ENCODE results near the gene CHTOP.
"Not testable (repeated sequence)": the region's sequence is repeated elsewhere in the genome, so short reads cannot be mapped to it uniquely, and the experiment has no call there.

The CHTOP gene

DNA sequence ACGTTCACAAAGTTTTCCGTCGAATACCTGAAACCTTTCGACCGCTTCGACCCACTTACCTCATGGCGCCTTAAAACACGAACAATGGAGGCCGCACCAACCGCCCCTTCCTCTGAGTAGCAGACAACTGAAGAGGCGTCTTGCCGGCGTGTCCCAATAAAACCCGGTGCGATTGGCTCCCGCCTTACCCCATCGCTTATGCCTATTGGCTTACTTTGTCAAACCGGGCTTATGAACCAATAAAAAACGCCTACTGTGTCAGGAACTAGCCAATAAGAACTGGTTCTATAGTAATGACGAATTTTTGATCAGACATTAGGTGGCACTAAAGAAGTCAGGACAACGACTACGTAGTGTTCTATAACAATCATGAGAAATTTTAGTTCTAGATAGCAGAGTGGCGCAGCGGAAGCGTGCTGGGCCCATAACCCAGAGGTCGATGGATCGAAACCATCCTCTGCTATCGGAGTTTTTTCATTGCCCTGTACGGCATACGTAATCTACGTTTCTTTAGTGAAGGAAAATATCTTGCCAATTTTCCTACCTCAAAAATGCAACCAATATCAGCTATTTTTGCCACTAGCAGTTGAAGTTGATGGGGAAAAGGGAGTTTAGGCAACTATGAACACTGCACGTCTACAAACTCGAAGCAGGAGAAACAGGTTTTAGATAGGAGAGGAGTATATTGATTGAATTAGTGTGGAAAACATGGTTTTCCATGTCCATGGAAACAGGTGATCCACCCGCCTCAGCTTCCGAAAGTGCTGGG, 37.2 kb downstream of the CHTOP start, which contains the start of gene ILF2:
TSS of gene ILF2 (minus strand) at position 135 of the 769 bp plus-strand sequence. CDS start at position 64, 71 bp downstream.
- Histone ChIP-seq H3K23ac (ENCODE audit: low read length in 2 of 2) (peak within 1 kb of the TSS in 1 of 2 experiments; percentile 40), H4K8ac (ENCODE audit: low read length) (peak within 1 kb of the TSS; percentile 87), H3K4me3 (ENCODE audit: insufficient read depth in 1 of 2, low read depth in 1 of 2, low read length in 2 of 2) (peak within 1 kb of the TSS; percentile 93 to 99), H2BK120ac (ENCODE audit: low read depth, low read length) (no peak within 1 kb of the TSS), H3K18ac (ENCODE audit: low read depth in 1 of 2, low read length in 2 of 2) (peak within 1 kb of the TSS in 1 of 2 experiments; percentile 73), H2AFZ (ENCODE audit: low read depth, low read length) (no peak within 1 kb of the TSS), H3K27ac (ENCODE audit: low read length, poor library complexity, severe bottlenecking) (peak within 1 kb of the TSS; percentile 75), H2BK12ac (ENCODE audit: low read length in 2 of 2) (peak within 1 kb of the TSS in 1 of 2 experiments; percentile 31), H2BK5ac (ENCODE audit: low read depth, low read length, poor library complexity, severe bottlenecking) (no peak within 1 kb of the TSS), H3K9me3 (ENCODE audit: control insufficient read depth, low read length) (no peaks in the 10 kb centered on the region), H3K4ac (ENCODE audit: low read depth in 1 of 2, low read length in 2 of 2) (peak within 1 kb of the TSS; percentile 13 to 96), H3K79me1 (replicated peaks; ENCODE audit: low read length, poor library complexity, severe bottlenecking) (peaks cover 12% of the 10 kb centered on the region), H3K4me2 (ENCODE audit: low read length, poor library complexity, severe bottlenecking) (peak within 1 kb of the TSS; percentile 95), H3K36me3 (ENCODE audit: control insufficient read depth in 1 of 2, insufficient read depth in 2 of 2, low read depth in 1 of 2, low read length in 2 of 2) (peaks cover 26 to 38% of the 10 kb centered on the region in 2 experiments), H2BK15ac (ENCODE audit: low read depth, poor library complexity, severe bottlenecking) (no peak within 1 kb of the TSS), H3K14ac (ENCODE audit: low read length in 2 of 2) (peak within 1 kb of the TSS in 1 of 2 experiments; percentile 75), H3K27me3 (ENCODE audit: control insufficient read depth in 1 of 2, insufficient read depth in 1 of 2, low read length in 2 of 2) (no peaks in the 10 kb centered on the region), H2AK5ac (ENCODE audit: low read length, severe bottlenecking) (peak within 1 kb of the TSS; percentile 44), H3K4me1 (ENCODE audit: control insufficient read depth, insufficient read depth, low read depth, low read length) (peaks cover 4% of the 10 kb centered on the region), H4K91ac (ENCODE audit: low read length) (no peak within 1 kb of the TSS), H3K9ac (ENCODE audit: low read length) (peak within 1 kb of the TSS; percentile 94)
- WGBS = under 1% methylated on average over 27 of the region's 35 CpGs
- peak; percentile 100 for DNase-seq

DNA sequence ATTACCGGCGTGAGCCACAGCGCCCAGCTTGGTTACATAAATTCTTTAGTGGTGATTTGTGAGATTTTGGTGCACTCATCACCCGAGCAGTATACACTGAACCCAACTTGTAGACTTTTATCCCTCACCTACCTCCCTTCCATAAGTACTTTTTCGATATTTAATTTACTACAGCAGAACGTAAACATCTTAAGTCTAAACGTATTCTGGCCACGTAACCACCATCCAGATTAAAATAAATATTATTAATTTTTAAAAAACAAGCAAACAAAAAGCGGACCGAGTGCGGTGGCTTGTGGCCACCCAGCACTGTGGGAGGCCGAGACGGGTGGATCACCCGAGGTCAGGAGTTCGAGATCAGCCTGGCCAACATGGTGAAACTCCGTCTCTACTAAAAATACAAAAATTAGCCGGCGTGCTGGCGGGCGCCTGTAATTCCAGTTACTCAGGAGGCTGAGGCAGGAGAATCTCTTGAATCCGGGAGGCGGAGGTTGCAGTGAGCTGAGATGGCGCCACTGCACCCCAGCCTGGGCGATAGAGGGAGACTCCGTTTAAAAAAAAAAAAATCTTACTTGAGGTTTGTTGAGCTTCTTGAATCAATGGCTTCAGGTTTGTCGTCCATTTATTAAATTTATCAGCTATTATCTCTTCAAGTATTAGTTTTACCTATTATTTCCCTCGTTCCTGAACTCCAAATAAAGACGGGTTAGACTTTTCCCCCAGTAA, 37.9 kb downstream of the CHTOP start:
- WGBS = 12% methylated on average over 26 of the region's 28 CpGs

DNA sequence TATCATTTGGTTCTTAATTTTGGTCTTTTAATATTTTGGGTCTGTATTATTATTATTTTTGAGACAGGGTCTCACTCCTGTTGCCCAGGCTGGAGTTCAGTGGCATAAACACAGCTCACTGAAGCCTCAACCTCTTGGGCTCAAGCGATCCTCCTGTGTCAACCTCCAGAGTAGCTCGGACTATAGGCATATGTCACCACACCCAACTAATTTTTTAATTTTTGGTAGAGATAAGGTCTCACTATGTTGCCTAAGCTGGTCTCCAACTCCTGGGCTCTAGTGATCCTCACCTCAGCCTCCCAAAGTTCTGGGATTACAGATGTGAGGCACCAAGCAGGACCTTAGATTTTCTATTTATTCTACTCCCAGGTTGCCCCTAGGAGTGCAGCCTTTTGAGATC, 39.6 kb downstream of the CHTOP start:
- Histone ChIP-seq H3K14ac (ENCODE audit: low read length in 2 of 2) (no peak overlapping the region), H3K79me1 (replicated peaks; ENCODE audit: low read length, poor library complexity, severe bottlenecking) (no peaks in the 10 kb centered on the region), H3K23ac (ENCODE audit: low read length in 2 of 2) (no peak overlapping the region), H2AK5ac (ENCODE audit: low read length, severe bottlenecking) (no peak overlapping the region), H2BK120ac (ENCODE audit: low read depth, low read length) (no peak overlapping the region), H3K4me2 (ENCODE audit: low read length, poor library complexity, severe bottlenecking) (no peak overlapping the region), H3K4me3 (ENCODE audit: insufficient read depth in 1 of 2, low read depth in 1 of 2, low read length in 2 of 2) (no peak overlapping the region), H3K9ac (ENCODE audit: low read length) (no peak overlapping the region), H3K4ac (ENCODE audit: low read depth in 1 of 2, low read length in 2 of 2) (no peak overlapping the region), H3K27ac (ENCODE audit: low read length, poor library complexity, severe bottlenecking) (no peak overlapping the region), H3K36me3 (ENCODE audit: control insufficient read depth in 1 of 2, insufficient read depth in 2 of 2, low read depth in 1 of 2, low read length in 2 of 2) (peaks cover 8 to 14% of the 10 kb centered on the region in 2 experiments), H2BK12ac (ENCODE audit: low read length in 2 of 2) (no peak overlapping the region), H3K27me3 (ENCODE audit: control insufficient read depth in 1 of 2, insufficient read depth in 1 of 2, low read length in 2 of 2) (peaks cover 0 to 8% of the 10 kb centered on the region in 2 experiments), H2BK5ac (ENCODE audit: low read depth, low read length, poor library complexity, severe bottlenecking) (no peak overlapping the region), H2BK15ac (ENCODE audit: low read depth, poor library complexity, severe bottlenecking) (no peak overlapping the region), H3K9me3 (ENCODE audit: control insufficient read depth, low read length) (no peaks in the 10 kb centered on the region), H3K18ac (ENCODE audit: low read depth in 1 of 2, low read length in 2 of 2) (no peak overlapping the region), H4K91ac (ENCODE audit: low read length) (no peak overlapping the region), H3K4me1 (ENCODE audit: control insufficient read depth, insufficient read depth, low read depth, low read length) (peaks cover 9% of the 10 kb centered on the region), H4K8ac (ENCODE audit: low read length) (no peak overlapping the region), H2AFZ (ENCODE audit: low read depth, low read length) (no peak overlapping the region)
- no peak for DNase-seq
- 94% methylated on average over 2 of the region's 2 CpGs for WGBS

More for the DNA sequence above, 37.9 kb downstream of the CHTOP start:
- peak overlapping the region; percentile 74 for H3K9ac ChIP-seq (ENCODE audit: low read length)
- not testable (repeated sequence) for H2AFZ ChIP-seq (ENCODE audit: low read depth, low read length); H2BK15ac ChIP-seq (ENCODE audit: low read depth, poor library complexity, severe bottlenecking); H3K18ac ChIP-seq (ENCODE audit: low read depth in 1 of 2, low read length in 2 of 2); H2BK5ac ChIP-seq (ENCODE audit: low read depth, low read length, poor library complexity, severe bottlenecking); H4K8ac ChIP-seq (ENCODE audit: low read length); H4K91ac ChIP-seq (ENCODE audit: low read length); H3K4me1 ChIP-seq (ENCODE audit: control insufficient read depth, insufficient read depth, low read depth, low read length); H3K9me3 ChIP-seq (ENCODE audit: control insufficient read depth, low read length); H2AK5ac ChIP-seq (ENCODE audit: low read length, severe bottlenecking); H3K23ac ChIP-seq (ENCODE audit: low read length in 2 of 2); DNase-seq; H3K4ac ChIP-seq (ENCODE audit: low read depth in 1 of 2, low read length in 2 of 2); H3K79me1 ChIP-seq (replicated peaks; ENCODE audit: low read length, poor library complexity, severe bottlenecking); H3K27me3 ChIP-seq (ENCODE audit: control insufficient read depth in 1 of 2, insufficient read depth in 1 of 2, low read length in 2 of 2); H2BK120ac ChIP-seq (ENCODE audit: low read depth, low read length); H3K14ac ChIP-seq (ENCODE audit: low read length in 2 of 2)
- peak overlapping the region; percentile 75 for H3K27ac ChIP-seq (ENCODE audit: low read length, poor library complexity, severe bottlenecking)
- H3K4me3 ChIP-seq (ENCODE audit: insufficient read depth in 1 of 2, low read depth in 1 of 2, low read length in 2 of 2) = peak overlapping the region; percentile 43 to 73
- peak overlapping the region in 1 of 2 experiments; percentile 31 for H2BK12ac ChIP-seq (ENCODE audit: low read length in 2 of 2)
- H3K36me3 ChIP-seq (ENCODE audit: control insufficient read depth in 1 of 2, insufficient read depth in 2 of 2, low read depth in 1 of 2, low read length in 2 of 2) = peaks cover 19 to 31% of the 10 kb centered on the region in 2 experiments
- peak overlapping the region; percentile 65 for H3K4me2 ChIP-seq (ENCODE audit: low read length, poor library complexity, severe bottlenecking)

Measured in mesenchymal stem cell (in vitro differentiated cells and primary cell).